ENCODE results near the gene GNG12. TPM values are rescaled to one million over a fixed set of nuclear protein-coding genes. Genes with fewer than 3 reads are reported as not detected.

Gene GNG12
- total and polyA plus RNA-seq, 9 of the 15 experiments (the other 6 are each of a cell fraction or from before 2014, with no cell fraction given), result 2.6 to 6.0 (median 4.1) TPM

- peak; percentile 57 for TF ChIP-seq PCBP1 (IDR thresholded peaks at IDR 0.05; ENCODE audit: low read depth, low read length, poor library complexity, severe bottlenecking)
- peak; percentile 75 for TF ChIP-seq ZFX (CRISPR knock-in tag; IDR thresholded peaks at IDR 0.05)
- TF ChIP-seq SNIP1 (IDR thresholded peaks at IDR 0.05; ENCODE audit: low read depth), result no peak
- TF ChIP-seq ZNF316 (IDR thresholded peaks at IDR 0.05), result peak; percentile 81
- no peak for TF ChIP-seq ATF1 (CRISPR knock-in tag; IDR thresholded peaks at IDR 0.05)
- no peak for TF ChIP-seq ATF1 (tag; IDR thresholded peaks at IDR 0.05)
- TF ChIP-seq ZNF143 (CRISPR knock-in tag; IDR thresholded peaks at IDR 0.05), result no peak
- no peak for TF ChIP-seq CBX1 (IDR thresholded peaks at IDR 0.05; ENCODE audit: low read depth)
- 0 out of 2 replicates have a peak, but pooled peaks have one; percentile 5 for TF ChIP-seq FOXJ2 (tag; IDR thresholded peaks at IDR 0.05)
- TF ChIP-seq ZNF551 (CRISPR knock-in tag; IDR thresholded peaks at IDR 0.05), result no peak
- TF ChIP-seq ZKSCAN8 (CRISPR knock-in tag; IDR thresholded peaks at IDR 0.05), result no peak
- TF ChIP-seq CHD1 (IDR thresholded peaks at IDR 0.05; ENCODE audit: low read length), result peak; percentile 97
- TF ChIP-seq NCOA1 (IDR thresholded peaks at IDR 0.05; ENCODE audit: low read depth), result no peak
- peak; percentile 9; the same call in 1 of the 2 replicates for TF ChIP-seq POLR2AphosphoS5 (IDR thresholded peaks at IDR 0.05; ENCODE audit: control insufficient read depth, insufficient read depth, low read depth, low read length)
- TF ChIP-seq MXI1 (IDR thresholded peaks at IDR 0.05; ENCODE audit: low read depth, low read length), result no peak
- no peak for TF ChIP-seq THAP7 (CRISPR knock-in tag; IDR thresholded peaks at IDR 0.05)
- TF ChIP-seq HMGN3 (IDR thresholded peaks at IDR 0.05; ENCODE audit: borderline replicate concordance, extremely low read depth, insufficient read length, low read depth, low read length), result no peak
- no peak for TF ChIP-seq HDGF (IDR thresholded peaks at IDR 0.05)
- TF ChIP-seq PTBP1 (IDR thresholded peaks at IDR 0.05; ENCODE audit: low read depth, low read length), result no peak
- TF ChIP-seq DDX20 (tag; IDR thresholded peaks at IDR 0.05; ENCODE audit: low read depth), result no peak
- TF ChIP-seq XRCC4 (IDR thresholded peaks at IDR 0.05; ENCODE audit: extremely low read depth, insufficient read depth, insufficient read length), result no peak
- TF ChIP-seq MEF2A (IDR thresholded peaks at IDR 0.05; ENCODE audit: control insufficient read depth, low read depth, low read length), result no peak
- TF ChIP-seq ZBTB43 (CRISPR knock-in tag; IDR thresholded peaks at IDR 0.05), result peak; percentile 80; the same call in 1 of the 2 replicates
- TF ChIP-seq GTF2B (IDR thresholded peaks at IDR 0.05; ENCODE audit: extremely low read depth, insufficient read length), result no peak
- no peak for TF ChIP-seq ATF6 (CRISPR knock-in tag; IDR thresholded peaks at IDR 0.05)
- TF ChIP-seq NFRKB (IDR thresholded peaks at IDR 0.05; ENCODE audit: low read depth), result 0 out of 2 replicates have a peak, but pooled peaks have one; percentile 27
- no peak for TF ChIP-seq NCOR1 (IDR thresholded peaks at IDR 0.05)
Observed at GRCh38 chr1:67685558-67686266, 147.6 kb downstream of the GNG12 start (continued).

All from K562 (cell line).